ENCODE results near the gene PDE4DIP.
"Not testable (repeated sequence)": the region's sequence is repeated elsewhere in the genome, so short reads cannot be mapped to it uniquely, and the experiment has no call there.

PDE4DIP gene

GRCh38 chr1:148874408-148875388 is 30.5 kb downstream of the PDE4DIP start:
- not testable (repeated sequence) for DNase-seq

DNA sequence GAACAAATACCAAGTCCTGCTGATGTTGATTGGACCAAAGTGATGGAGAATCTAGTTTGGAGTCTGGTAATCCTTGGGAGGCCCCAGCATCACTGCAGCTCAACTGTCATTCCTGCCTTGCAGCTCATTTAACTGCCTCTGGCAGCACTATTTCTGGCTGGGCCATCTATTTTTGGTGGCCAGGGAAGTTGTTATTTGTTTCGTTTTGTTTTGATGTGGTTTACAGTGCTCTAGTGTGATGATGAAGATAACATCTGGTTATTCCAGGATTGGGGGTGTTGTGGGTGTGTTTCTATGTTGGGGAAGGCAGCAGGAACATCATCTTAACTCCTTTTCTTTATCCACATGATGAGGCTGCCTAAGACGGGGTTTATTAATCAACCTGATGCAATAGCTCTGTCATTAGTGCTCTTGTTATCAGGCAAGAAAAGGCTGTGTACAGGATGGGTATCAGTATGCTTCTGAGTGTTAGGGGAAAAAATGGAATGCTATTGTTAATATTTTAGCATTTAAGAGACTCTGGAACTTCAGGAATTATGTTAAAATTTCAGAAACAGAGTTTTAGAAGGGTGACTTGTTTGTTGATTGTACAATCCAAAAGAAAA is 35.7 kb downstream of the PDE4DIP start:
- DNase-seq: not testable (repeated sequence)

GRCh38 chr1:148881261-148881660 is 37.0 kb downstream of the PDE4DIP start:
- not testable (repeated sequence) for DNase-seq

DNA sequence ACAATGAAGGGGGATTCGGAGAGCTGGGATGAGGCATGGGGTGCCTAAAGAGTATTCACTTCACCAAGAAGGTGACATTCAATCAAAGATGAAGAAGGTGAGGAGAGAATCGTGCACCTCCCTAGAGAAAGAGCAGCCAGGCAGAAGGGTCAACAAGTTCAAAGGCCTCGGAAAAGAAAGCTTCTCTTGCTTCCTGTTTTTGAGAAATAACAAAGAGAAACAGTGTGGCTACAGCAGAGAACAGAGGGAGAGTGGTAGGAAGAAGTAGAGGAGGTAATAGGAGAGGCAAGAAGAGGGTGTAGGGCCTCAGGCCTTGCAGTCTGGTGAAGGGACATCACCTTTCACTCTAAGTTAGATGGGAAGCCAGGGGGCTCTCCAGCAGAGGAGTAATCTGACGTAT is 41.0 kb downstream of the PDE4DIP start:
- not testable (repeated sequence) for DNase-seq

DNA sequence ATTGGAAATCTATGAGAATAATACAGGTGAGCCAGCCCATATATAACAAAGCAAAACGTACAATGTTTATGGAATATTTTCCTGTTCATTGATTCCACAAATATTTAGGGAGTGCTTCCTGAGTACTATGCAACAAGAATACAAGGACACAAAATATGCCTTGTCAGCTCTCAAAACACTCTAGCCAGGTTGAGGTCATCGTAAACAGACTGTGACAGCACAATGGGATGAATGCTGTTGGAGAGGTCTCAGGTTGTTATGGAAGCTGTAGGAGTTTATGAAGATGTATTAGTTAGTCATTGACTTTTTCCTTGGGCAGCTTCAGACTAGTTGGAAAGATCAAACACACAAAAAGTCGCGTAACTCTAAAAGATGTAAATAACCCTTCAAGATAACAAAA is 42.1 kb downstream of the PDE4DIP start:
- DNase-seq: not testable (repeated sequence)

GRCh38 chr1:148888597-148888996 is 44.4 kb downstream of the PDE4DIP start:
- not testable (repeated sequence) for DNase-seq

DNA sequence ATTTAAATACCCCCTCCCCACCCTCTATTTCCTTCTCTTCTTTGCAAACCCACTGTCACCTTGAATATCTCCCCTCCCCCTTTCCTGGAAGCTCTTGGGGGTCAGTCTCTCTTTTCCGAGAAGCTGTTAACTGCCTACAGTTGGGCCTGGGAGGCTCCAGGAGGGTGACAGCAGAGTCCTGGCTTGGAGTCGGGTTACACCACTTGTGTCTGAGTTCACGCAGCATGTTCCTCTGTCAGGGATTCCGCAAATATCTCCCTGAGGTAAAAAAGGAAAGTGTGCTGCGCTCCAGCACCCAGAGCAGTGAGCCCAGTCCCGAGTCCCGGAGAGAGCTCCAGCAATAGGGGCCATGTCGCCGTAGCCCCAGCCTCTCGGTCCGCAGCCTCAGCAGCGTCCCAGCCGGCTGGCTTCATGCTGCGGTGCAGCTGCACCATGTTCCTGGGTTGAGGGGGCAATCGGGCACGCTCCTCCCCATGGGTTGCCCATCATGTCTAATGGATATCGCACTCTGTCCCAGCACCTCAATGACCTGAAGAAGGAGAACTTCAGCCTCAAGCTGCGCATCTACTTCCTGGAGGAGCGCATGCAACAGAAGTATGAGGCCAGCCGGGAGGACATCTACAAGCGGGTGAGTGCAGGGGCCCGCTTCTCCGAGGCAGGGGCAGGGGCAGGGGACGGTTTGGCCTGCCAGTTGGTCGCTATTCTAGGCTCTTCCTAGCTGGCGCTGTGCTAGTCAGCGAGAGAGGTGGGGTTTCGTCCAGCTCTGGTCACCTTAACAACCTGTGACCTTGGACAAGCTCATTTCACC is 45.2 kb downstream of the PDE4DIP start:
- DNase-seq: not testable (repeated sequence)

DNA sequence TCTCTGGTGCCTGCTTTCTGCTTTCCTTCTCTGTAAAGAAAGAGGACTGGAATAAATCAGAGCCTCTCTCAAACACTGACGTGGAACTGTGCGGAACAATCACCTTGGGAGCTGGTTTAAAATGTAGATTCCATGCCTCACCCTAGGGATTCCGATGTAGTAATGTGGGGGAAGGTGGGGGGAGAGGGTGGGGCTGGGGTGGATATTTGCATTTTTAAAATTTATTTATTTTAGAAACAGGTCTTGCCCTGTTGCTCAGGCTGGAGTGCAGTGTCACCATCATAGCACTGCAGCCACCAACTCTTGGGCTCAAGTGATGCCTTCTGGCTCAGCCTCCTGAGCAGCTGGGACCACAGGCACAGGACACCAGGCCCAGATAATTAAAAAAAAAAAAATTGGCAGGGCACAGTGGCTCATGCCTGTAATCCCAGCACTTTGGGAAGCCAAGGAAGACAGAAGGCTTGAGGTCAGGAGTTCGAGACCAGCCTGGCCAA is 45.9 kb downstream of the PDE4DIP start:
- DNase-seq: not testable (repeated sequence)

DNA sequence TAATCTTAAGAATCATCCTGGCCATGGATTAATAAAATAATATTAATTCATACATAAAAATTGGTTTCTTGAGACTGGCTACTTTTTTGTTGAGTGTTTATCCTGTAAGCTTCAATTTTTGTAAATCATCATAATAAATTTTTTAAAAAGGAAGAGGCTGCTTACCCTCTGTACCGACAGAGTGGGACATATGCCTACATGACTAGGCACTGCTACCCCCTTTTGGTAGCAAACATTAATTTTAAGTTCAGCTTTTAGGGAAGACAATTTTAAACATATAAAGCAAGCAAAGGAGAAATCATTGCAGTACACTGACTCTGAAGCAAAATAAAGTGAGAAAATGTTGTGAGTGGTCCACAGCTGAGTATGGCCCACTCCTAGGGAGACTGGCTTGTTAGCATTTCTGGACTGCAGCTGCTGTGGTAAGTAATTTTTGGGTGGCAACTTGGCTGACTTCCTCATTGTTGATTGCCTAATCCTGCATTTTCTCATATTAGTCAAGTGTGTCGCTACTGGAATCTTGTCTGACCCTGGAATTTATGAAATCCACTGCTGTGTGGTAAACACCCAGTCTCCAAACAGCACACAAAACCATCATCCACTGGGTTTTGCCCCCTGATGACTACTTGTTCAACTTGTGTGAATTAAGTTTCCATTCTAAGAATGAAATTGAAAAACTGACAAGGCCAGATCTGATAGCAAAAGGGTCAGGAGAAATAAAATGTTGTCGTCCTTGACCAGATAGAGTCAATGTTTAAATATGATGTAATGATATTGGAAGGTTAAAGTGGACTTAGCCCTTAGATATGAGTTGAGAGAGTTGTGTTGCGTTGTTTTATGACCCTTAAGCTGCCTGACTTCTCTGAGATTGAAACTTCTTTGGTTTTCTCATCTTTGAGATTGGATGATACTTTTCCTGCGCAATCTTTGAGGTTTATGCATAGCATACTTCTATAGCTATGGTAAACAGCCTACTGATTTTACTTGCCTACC is 50.4 kb downstream of the PDE4DIP start:
- not testable (repeated sequence) for DNase-seq

DNA sequence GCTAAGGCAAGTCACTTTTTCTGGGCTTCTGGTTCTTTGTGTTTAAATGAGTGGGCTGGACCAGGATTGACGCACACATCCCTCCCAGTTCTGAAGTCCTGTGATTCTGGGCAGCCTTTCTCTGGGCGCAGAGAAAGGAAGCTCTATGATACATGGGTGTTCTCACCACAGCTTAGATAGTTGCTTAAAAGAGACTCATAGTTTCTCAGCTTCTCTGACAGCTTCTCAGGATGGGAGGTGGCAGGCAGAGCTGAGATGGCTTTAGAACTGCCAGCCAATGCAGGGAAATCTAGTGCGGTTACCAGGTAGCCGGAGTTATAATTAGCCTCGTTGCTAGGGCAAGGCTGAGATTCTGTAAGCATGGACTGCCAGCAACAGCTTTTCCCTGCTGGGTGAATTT is 55.8 kb downstream of the PDE4DIP start:
- DNase-seq: not testable (repeated sequence)

GRCh38 chr1:148900691-148901090 is 56.5 kb downstream of the PDE4DIP start:
- DNase-seq: not testable (repeated sequence)

- DNase-seq: not testable (repeated sequence)
These were observed 57.1 kb downstream of the PDE4DIP start for GRCh38 chr1:148901150-148901952.

DNA sequence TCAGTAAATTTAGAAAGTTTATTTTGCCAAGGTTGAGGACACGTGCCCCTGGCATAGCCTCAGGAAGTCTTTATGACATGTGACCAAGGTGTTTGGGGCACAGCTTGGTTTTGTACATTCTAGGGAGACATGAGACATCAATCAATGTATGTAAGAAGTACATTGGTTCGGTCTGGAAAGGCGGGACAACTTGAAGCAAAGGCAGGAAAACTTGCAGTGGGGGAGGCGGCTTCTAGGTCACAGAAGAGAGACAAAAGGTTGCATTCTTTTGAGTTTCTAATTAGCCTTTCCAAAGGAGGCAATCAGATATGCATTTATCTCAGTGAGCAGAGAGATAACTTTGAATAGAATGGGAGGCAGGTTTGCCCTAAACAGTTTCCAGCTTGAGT is 57.7 kb downstream of the PDE4DIP start:
- DNase-seq: not testable (repeated sequence)

DNA sequence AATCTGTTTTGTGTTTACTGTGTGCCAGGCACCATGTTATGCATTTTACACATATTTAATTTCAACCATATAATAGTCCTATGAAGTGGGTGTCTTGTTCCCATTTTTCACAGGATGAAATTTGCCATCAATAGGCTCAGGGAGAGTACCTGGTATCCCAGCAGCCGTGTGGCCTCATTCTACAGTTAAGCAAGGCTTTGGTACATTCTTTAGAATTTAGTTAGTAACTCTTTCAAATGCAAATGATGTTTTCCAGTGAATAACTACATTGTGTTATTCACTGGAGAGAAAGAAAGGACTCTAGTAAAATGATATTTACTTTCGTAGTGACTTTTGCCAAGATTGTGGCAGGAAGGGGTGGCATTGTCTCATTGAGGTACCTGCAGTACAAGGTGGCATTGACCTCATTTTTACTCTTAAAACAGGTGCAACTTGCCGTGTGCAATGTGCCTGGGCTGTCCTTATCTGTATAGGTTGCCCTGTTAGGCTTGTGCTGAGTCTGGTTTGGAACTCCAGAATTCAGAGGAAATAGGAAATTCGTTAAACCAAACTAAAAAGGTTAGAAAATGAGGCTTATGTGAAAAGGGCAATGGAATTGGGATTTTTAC is 65.1 kb downstream of the PDE4DIP start:
- not testable (repeated sequence) for DNase-seq

DNA sequence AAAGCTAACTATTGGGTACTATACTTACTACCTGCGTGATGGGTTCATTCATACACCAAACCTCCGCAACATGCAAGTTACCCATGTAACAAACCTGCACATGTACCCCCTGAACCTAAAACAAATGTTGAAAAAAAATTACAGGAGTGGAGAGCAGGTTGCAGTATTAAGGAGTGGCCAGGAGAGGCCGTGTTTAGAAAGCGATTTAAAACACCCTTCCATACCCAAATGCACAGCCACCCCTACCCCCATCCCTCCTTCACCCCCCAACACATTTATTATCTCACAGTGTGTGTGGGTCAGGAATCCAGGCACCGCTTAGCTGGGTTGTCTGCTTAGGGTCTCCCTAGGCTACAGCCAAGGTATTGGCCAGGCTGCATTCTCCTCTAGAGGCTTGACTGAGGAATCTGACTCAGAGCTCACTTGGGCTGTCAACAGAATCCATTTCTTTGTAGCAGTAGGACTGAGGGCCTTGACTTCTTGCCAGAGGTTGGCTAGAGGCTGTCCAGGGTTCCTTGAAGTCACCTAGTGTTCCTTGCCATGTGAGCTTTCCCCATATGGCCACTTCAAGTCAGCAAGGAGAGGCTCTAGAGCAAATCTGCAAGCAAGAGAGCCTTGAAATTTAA is 67.2 kb downstream of the PDE4DIP start:
- DNase-seq: not testable (repeated sequence)

DNA sequence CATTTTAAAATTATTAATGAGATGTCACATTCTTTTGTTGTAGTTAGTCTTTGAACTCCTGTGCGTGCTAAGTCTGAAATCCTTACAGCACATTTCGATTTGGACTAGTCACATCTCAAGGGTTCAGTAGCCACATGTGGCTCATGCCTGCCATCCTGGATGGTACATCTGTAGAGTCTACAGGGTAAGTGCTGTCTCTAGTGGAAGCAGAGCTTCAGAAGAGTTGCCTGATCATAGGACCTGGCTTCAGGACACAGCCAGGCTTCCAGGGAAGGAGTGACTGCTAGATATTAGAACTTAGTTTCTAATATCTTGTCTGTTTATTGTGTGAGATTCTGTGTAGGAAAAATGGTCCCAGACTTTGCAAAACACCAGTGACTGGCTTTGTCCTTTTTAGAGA is 72.0 kb downstream of the PDE4DIP start:
- not testable (repeated sequence) for DNase-seq

- not testable (repeated sequence) for DNase-seq
These were observed 72.6 kb downstream of the PDE4DIP start for GRCh38 chr1:148916695-148917348.

GRCh38 chr1:148918836-148919447 is 74.7 kb downstream of the PDE4DIP start:
- not testable (repeated sequence) for DNase-seq

DNA sequence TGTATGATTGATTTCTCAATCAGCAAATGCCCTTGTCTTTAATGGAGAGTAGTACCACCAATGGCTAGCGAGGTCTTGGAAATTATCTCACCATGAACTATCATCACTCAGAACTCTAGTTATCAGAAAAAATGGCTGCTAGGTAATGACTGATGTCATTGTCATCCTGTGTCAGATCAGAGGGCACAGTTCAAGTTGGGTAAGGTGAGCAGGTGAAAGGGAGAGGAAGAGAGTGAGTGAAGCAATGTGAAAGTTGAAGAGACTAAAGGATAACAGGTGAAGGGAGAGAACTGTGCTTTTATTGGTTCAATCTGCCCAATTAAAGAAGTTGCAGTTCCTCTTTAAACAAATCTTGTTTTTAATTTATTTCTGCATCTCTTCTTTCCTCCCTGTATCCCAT is 76.8 kb downstream of the PDE4DIP start:
- not testable (repeated sequence) for DNase-seq

Data from stimulated activated CD4-positive, alpha-beta T cell treated with anti-CD3 and anti-CD28 coated beads, Interleukin-2, amount 100 ng/mL, for 24 hours (primary cell).